Endothelial cell of umbilical vein (primary cell): ENCODE results near the gene MYO16. TPM values are rescaled to one million over a fixed set of nuclear protein-coding genes. Genes with fewer than 3 reads are reported as not detected.

Experiments
- BruUV-seq: library from RNA; stranded (reverse); fragments of 400-500 nt; replicated peaks from 2 replicates; lab custom pipeline; 2021; lab: Mats Ljungman, UMichigan
- CTCF ChIA-PET: fragments of 300-600, 350-600 bp; sonication (Branson Sonifier 250); formaldehyde crosslinking; loops from one replicate; lab custom pipeline; 2021; ENCODE audit warnings: antibody characterized with exemption, inconsistent platforms; lab: Charles Lee
- POLR2A ChIA-PET: fragments of 300-600, 350-600 bp; sonication (Branson Sonifier 250); formaldehyde crosslinking; loops from one replicate; lab custom pipeline; 2021; ENCODE audit warnings: antibody characterized with exemption, inconsistent platforms; lab: Charles Lee
- DNase-seq: peaks from one replicate; pipeline ENCODE4 v3.0.0-alpha.2; 2011; ENCODE audit warnings: low read depth, low spot score
- FAIRE-seq: peaks from 2 replicates; lab custom pipeline; 2011; peaks lifted over from hg19 to GRCh38; lab: Jason Lieb, UNC
- H2AFZ ChIP-seq: 2 replicates; pipeline ENCODE4 v1.6.0; 2012; ENCODE audit warnings: low read depth, low read length, control low read depth, inconsistent platforms
- H3K27ac ChIP-seq: 2 replicates; pipeline ENCODE4 v1.5.1; 2011; ENCODE audit warnings: low read depth, mild to moderate bottlenecking, control low read depth, low read length, moderate library complexity; ENCODE audit not compliant: insufficient read depth
- H3K27me3 ChIP-seq, 2 experiments: 2 replicates each; pipeline versions ENCODE4 v1.6.0 to v1.6.1; 2011; ENCODE audit warnings: low read length in 2 of 2, mixed read lengths in 1 of 2; ENCODE audit not compliant: control insufficient read depth in 2 of 2, insufficient read depth in 2 of 2
- H3K36me3 ChIP-seq, 2 experiments: 2 replicates in 1 of 2; 3 replicates in 1 of 2; pipeline ENCODE4 v1.5.1; 2011; ENCODE audit warnings: low read length in 2 of 2, mild to moderate bottlenecking in 1 of 2, moderate library complexity in 1 of 2; ENCODE audit not compliant: control insufficient read depth in 2 of 2, insufficient read depth in 2 of 2; ENCODE audit errors: extremely low read depth in 1 of 2
- H3K4me1 ChIP-seq: 3 replicates; pipeline ENCODE4 v1.5.1; 2011; ENCODE audit warnings: mild to moderate bottlenecking, low read length; ENCODE audit not compliant: control insufficient read depth, insufficient read depth; ENCODE audit errors: extremely low read depth
- H3K4me2 ChIP-seq: 2 replicates; pipeline ENCODE4 v1.6.1; 2011; ENCODE audit warnings: low read length, control low read depth, mixed read lengths; ENCODE audit not compliant: insufficient read depth
- H3K4me3 ChIP-seq, 3 experiments: fragments of 200-600 bp in 1 of 3; sonication (generic), shearing (Covaris generic) in 1 of 3; replicated peaks in 1 of 3; 2 replicates each; pipeline ENCODE4 v1.5.1; 2011 to 2016; ENCODE audit warnings: control low read depth in 3 of 3, low read length in 3 of 3, mild to moderate bottlenecking in 2 of 3, inconsistent platforms in 1 of 3, low read depth in 1 of 3, moderate library complexity in 1 of 3; ENCODE audit not compliant: insufficient read depth in 1 of 3
- H3K79me2 ChIP-seq: 2 replicates; pipeline ENCODE4 v1.6.0; 2012; ENCODE audit warnings: low read length, inconsistent platforms; ENCODE audit not compliant: control insufficient read depth, insufficient read depth
- H3K9ac ChIP-seq: replicated peaks from 2 replicates; pipeline ENCODE3; 2011; ENCODE audit warnings: low read length, control low read depth; ENCODE audit not compliant: insufficient read depth; ENCODE audit errors: extremely low read depth
- H3K9me1 ChIP-seq: replicated peaks from 3 replicates; pipeline ENCODE4 v1.6.0; 2011; ENCODE audit warnings: mild to moderate bottlenecking, low read length; ENCODE audit not compliant: control insufficient read depth, insufficient read depth; ENCODE audit errors: extremely low read depth
- H3K9me3 ChIP-seq: replicated peaks from 2 replicates; pipeline ENCODE4 v1.5.1; 2012; ENCODE audit warnings: low read length, inconsistent platforms; ENCODE audit not compliant: control insufficient read depth, insufficient read depth
- H4K20me1 ChIP-seq: replicated peaks from 2 replicates; pipeline ENCODE3; 2011; ENCODE audit warnings: mild to moderate bottlenecking, low read length; ENCODE audit not compliant: control insufficient read depth, insufficient read depth; ENCODE audit errors: extremely low read depth
- CTCF ChIP-seq, 2 donors: IDR thresholded peaks; 1 replicate in 1 of 2; 2 replicates in 1 of 2; pipeline ENCODE4 v1.5.1; 2011; ENCODE audit warnings: low read length in 2 of 2, mild to moderate bottlenecking in 2 of 2, moderate library complexity in 2 of 2, control low read depth in 1 of 2, inconsistent platforms in 1 of 2, low read depth in 1 of 2; ENCODE audit not compliant: insufficient read depth in 1 of 2; ENCODE audit errors: extremely low read depth in 1 of 2
- EZH2 ChIP-seq: IDR thresholded peaks from 2 replicates; pipeline ENCODE4 v1.6.1; 2012; ENCODE audit warnings: borderline replicate concordance, low read depth, mild to moderate bottlenecking, moderate library complexity, low read length, inconsistent platforms; ENCODE audit not compliant: severe bottlenecking
- FOS ChIP-seq: IDR thresholded peaks from 2 replicates; pipeline ENCODE4 v1.6.1; 2011; ENCODE audit warnings: mild to moderate bottlenecking, low read length, moderate library complexity, borderline replicate concordance; ENCODE audit not compliant: insufficient read depth
- GATA2 ChIP-seq: IDR thresholded peaks from 2 replicates; pipeline ENCODE4 v1.7.0; 2011; ENCODE audit warnings: low read depth, mild to moderate bottlenecking, moderate library complexity, mixed read lengths, low read length; ENCODE audit not compliant: insufficient read length, insufficient read depth
- JUN ChIP-seq: IDR thresholded peaks from 2 replicates; pipeline ENCODE4 v1.6.1; 2011; ENCODE audit warnings: borderline replicate concordance, low read depth; ENCODE audit not compliant: insufficient read length, insufficient read depth
- MYC ChIP-seq: IDR thresholded peaks from one replicate; pipeline ENCODE4 v1.6.1; 2011; ENCODE audit warnings: mild to moderate bottlenecking, low read depth, low read length
- POLR2A ChIP-seq: IDR thresholded peaks from 2 replicates; pipeline ENCODE4 v1.6.1; 2012; ENCODE audit warnings: low read depth, mild to moderate bottlenecking, control low read depth, low read length
- POLR2AphosphoS5 ChIP-seq: IDR thresholded peaks from 2 replicates; pipeline ENCODE4 v1.6.1; 2012; ENCODE audit warnings: low read depth, mild to moderate bottlenecking, control low read depth, low read length, moderate library complexity; ENCODE audit not compliant: insufficient read depth
- dilution Hi-C: fragments of 300-500 bp; cut with MboI; formaldehyde crosslinking; loops from one replicate; pipeline ENCODE4 v1.15.0; 2019; ENCODE audit warnings: low sequenced_read_pairs; ENCODE audit not compliant: extremely low pct_ligation_motif_present
- intact Hi-C: fragments of 100-400 bp; cut with micrococcal nuclease; formaldehyde crosslinking; loops from one replicate; pipeline ENCODE4 v1.10.0; 2022
- polyA plus RNA-seq, 4 experiments: library from polyadenylated mRNA; depleted of rRNA in 3 of 4; stranded (reverse) in 3 of 4; unstranded in 1 of 4; fragments of >200 nt; gene quantifications; 2 replicates each; pipeline versions ENCODE4 v1.2.1 to v1.2.3, GENCODE V29; 2011 to 2012; ENCODE audit warnings: missing spikeins in 1 of 4
- total RNA-seq: library from RNA; stranded (reverse); gene quantifications from 2 replicates; pipeline ENCODE4 v1.2.3, GENCODE V29; 2021
- TF ChIP-seq, protein P1 (sequence below): IDR thresholded peaks from 2 replicates; pipeline ENCODE4 v1.6.1; 2011; ENCODE audit not compliant: insufficient read depth, insufficient read length

MYO16 gene
- total and polyA plus RNA-seq, 2 donors (not counting 3 experiments of a cell fraction or from before 2014, with no cell fraction given): 0.03 to 0.04 TPM

DNA sequence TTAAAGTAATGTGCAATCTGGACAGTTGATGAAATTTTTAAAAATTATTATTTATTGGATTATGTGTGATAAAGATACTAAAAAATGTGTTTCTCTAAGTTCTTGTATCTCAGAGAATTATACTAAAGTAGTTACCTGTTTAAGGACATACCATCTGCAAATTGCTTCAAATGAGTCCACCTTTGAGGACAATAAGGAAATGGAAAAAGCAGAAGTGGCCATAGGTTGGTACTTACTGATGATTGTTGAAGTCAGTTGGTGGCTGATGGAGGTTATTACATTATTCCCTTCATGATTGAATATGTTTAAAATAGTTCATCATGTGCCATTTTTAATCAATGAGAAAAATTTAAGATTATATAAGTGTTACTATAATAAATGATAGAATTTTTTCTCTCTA is 367.0 kb downstream of the MYO16 start:
- no TSS peak for BruUV-seq
- dilution Hi-C loops: no loop called here
- H3K4me2 ChIP-seq: no peak overlapping the region
- no peaks in the 10 kb centered on the region for H3K9me1 ChIP-seq
- H3K4me1 ChIP-seq: no peaks in the 10 kb centered on the region
- FAIRE-seq: no peak
- H3K9ac ChIP-seq: no peak overlapping the region
- DNase-seq: no peak
- no peaks in the 10 kb centered on the region for H3K27me3 ChIP-seq
- intact Hi-C loops: no loop called here
- ChIA-PET CTCF (no interaction called here), POLR2A (no interaction called here)
- H3K36me3 ChIP-seq: no peaks in the 10 kb centered on the region
- H3K27ac ChIP-seq: no peak overlapping the region
- no peaks in the 10 kb centered on the region for H3K9me3 ChIP-seq
- TF ChIP-seq POLR2AphosphoS5 (no peak), GATA2 (no peak), EZH2 (no peak), FOS (no peak), POLR2A (no peak), JUN (no peak), MYC (no peak), CTCF (IDR thresholded peaks at IDR 0.05; ENCODE audit: extremely low read depth in 1 of 2, insufficient read depth in 1 of 2, low read depth in 1 of 2, low read length in 2 of 2) (no peak)
- TF ChIP-seq, protein P1, sequence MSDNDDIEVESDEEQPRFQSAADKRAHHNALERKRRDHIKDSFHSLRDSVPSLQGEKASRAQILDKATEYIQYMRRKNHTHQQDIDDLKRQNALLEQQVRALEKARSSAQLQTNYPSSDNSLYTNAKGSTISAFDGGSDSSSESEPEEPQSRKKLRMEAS: no peak
- no peak overlapping the region for H3K4me3 ChIP-seq
- H4K20me1 ChIP-seq: no peaks in the 10 kb centered on the region
- H2AFZ ChIP-seq: no peak overlapping the region
- H3K79me2 ChIP-seq: no peaks in the 10 kb centered on the region
